Stimulated activated CD8-positive, alpha-beta memory T cell treated with anti-CD3 and anti-CD28 coated beads, Interleukin-12 subunit alpha, Interleukin-12 subunit beta, amount 100 ng/mL, for 24 hours (primary cell): ENCODE measurements around the gene SLC35E4.
"Not testable (repeated sequence)": the region's sequence is repeated elsewhere in the genome, so short reads cannot be mapped to it uniquely, and the experiment has no call there.

Experiments used
- DNase-seq: peaks from one replicate; pipeline ENCODE4 v3.0.0-alpha.2; 2020; ENCODE audit errors: extremely low read depth

SLC35E4 gene

GRCh38 chr22:30611197-30611596 is 24.4 kb upstream of the SLC35E4 start:
- DNase-seq, result no peak

GRCh38 chr22:30612789-30613188 is 22.8 kb upstream of the SLC35E4 start:
- DNase-seq, result no peak

- no peak for DNase-seq
Observed at GRCh38 chr22:30614268-30614667, 21.3 kb upstream of the SLC35E4 start.

- DNase-seq, result no peak
Observed at GRCh38 chr22:30614879-30615278, 20.7 kb upstream of the SLC35E4 start.

- DNase-seq, result no peak
Observed at GRCh38 chr22:30615543-30615954, 20.0 kb upstream of the SLC35E4 start.

- no peak for DNase-seq
Observed at GRCh38 chr22:30617819-30618218, 17.8 kb upstream of the SLC35E4 start.

- DNase-seq, result not testable (repeated sequence)
Observed at GRCh38 chr22:30619909-30620308, 15.7 kb upstream of the SLC35E4 start.

- DNase-seq, result no peak
Observed at GRCh38 chr22:30626413-30626812, 9.2 kb upstream of the SLC35E4 start.

- DNase-seq, result no peak
Observed at GRCh38 chr22:30627471-30627870, 8.1 kb upstream of the SLC35E4 start.

- DNase-seq, result no peak
Observed at GRCh38 chr22:30628491-30628890, 7.1 kb upstream of the SLC35E4 start.

GRCh38 chr22:30631469-30631868 is 4.1 kb upstream of the SLC35E4 start:
- not testable (repeated sequence) for DNase-seq

- peak; percentile 76 for DNase-seq
Observed at GRCh38 chr22:30634471-30635233, 929 bp upstream of the SLC35E4 start.

GRCh38 chr22:30636226-30637077 is 871 bp downstream of the SLC35E4 start:
- DNase-seq, result no peak

GRCh38 chr22:30637701-30638114 is 2.1 kb downstream of the SLC35E4 start:
- DNase-seq, result no peak

- DNase-seq, result no peak
Observed at GRCh38 chr22:30640361-30640760, 4.8 kb downstream of the SLC35E4 start.

- no peak for DNase-seq
Observed at GRCh38 chr22:30640839-30641430, 5.4 kb downstream of the SLC35E4 start.

- DNase-seq, result no peak
Observed at GRCh38 chr22:30643055-30643875, 7.7 kb downstream of the SLC35E4 start.

- DNase-seq, result no peak
Observed at GRCh38 chr22:30646518-30647160, 11.1 kb downstream of the SLC35E4 start.

GRCh38 chr22:30647536-30647935 is 12.0 kb downstream of the SLC35E4 start:
- no peak for DNase-seq

- no peak for DNase-seq
Observed at GRCh38 chr22:30648825-30649224, 13.2 kb downstream of the SLC35E4 start.

- peak; percentile 71 for DNase-seq
Observed at GRCh38 chr22:30649430-30650007, 13.9 kb downstream of the SLC35E4 start.
